RWPE1 (cell line): ENCODE results near the gene PKD1L1.

ENCODE experiments used
- CTCF ChIA-PET: fragments of 350-600 bp; sonication (Branson Sonifier 250); formaldehyde crosslinking; extraction: SDS; loops from one replicate; lab custom pipeline; 2021; lab: Yijun Ruan, JAX
- POLR2A ChIA-PET: fragments of 400-600 bp; formaldehyde crosslinking; extraction: SDS; loops from one replicate; lab custom pipeline; 2020; ENCODE audit warnings: antibody characterized with exemption; ENCODE audit not compliant: low non-redundant PET; lab: Yijun Ruan, JAX
- DNase-seq: peaks from one replicate; pipeline ENCODE4 v3.0.0; 2012; ENCODE audit warnings: low spot score
- H3K27ac ChIP-seq: fragments of 450-650 bp; 2 replicates; pipeline ENCODE4 v1.5.1; 2017
- CTCF ChIP-seq: fragments of 450-650 bp; conservative IDR thresholded peaks from 2 replicates; pipeline ENCODE4 v1.5.1; 2017; ENCODE audit warnings: low read depth, mild to moderate bottlenecking

PKD1L1 gene

GRCh38 chr7:47804767-47805545 is 143.3 kb downstream of the PKD1L1 start:
- H3K27ac ChIP-seq: no peak overlapping the region
- TF ChIP-seq CTCF: no peak
- ChIA-PET POLR2A (no interaction called here), CTCF (interaction anchor here (0.6 to 1.1 kb wide), 5 partner anchors 13 to 585 kb away, joined by 3 read pairs; no protein-coding TSS in a partner anchor)
- peak; percentile 18 for DNase-seq

DNA sequence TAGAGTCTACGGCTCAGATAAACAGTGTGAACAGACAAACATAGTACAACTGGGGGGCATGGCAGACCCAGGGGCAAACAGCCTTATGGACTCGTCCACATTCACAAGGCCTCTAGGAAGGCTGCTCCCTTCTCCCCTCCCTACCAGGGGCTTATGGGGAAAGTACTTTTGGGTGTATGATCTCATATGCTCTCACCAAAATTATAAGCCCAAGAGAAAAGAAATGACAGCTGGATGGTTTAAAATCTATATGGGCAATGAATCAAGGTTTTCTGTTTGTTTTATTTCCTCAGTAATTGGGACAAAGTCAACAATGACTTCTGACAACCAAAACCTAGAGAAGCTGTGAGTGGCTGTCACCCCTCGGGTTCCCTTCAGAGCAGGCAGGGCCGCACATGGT is 144.4 kb downstream of the PKD1L1 start:
- ChIA-PET POLR2A (no interaction called here), CTCF (interaction anchor here (0.7 to 0.9 kb wide), 2 partner anchors 511 to 1887 kb away, joined by 3 to 8 read pairs; no protein-coding TSS in a partner anchor)
- no peak for TF ChIP-seq CTCF
- no peak overlapping the region for H3K27ac ChIP-seq
- no peak for DNase-seq

- no peak overlapping the region for H3K27ac ChIP-seq
- no peak for DNase-seq
- TF ChIP-seq CTCF: no peak
- ChIA-PET POLR2A (no interaction called here), CTCF (no interaction called here)
Measured at GRCh38 chr7:47803025-47803424, 145.2 kb downstream of the PKD1L1 start.

DNA sequence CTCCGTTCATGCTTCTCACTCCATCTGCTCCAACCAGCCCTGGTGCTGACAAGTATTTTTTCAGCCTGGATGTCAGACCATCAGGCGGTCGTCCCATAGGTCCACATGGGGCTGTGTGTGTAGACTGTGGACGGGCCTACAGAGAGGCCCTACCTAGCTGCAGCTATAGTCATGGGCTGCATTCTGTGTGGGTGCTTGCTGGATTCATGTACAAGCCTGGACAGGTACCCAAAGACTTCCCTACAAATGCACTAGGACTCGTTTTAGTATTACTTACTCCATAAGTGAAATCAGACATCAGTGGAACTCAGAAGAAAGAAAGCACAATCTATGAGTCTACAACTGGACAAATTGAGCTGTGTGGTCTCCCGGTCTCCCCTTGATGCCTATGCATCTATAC is 146.8 kb downstream of the PKD1L1 start:
- ChIA-PET CTCF (no interaction called here), POLR2A (no interaction called here)
- H3K27ac ChIP-seq: peak overlapping the region; percentile 9; the same call in 1 of the 2 replicates
- no peak for TF ChIP-seq CTCF
- peak; percentile 42 for DNase-seq

DNA sequence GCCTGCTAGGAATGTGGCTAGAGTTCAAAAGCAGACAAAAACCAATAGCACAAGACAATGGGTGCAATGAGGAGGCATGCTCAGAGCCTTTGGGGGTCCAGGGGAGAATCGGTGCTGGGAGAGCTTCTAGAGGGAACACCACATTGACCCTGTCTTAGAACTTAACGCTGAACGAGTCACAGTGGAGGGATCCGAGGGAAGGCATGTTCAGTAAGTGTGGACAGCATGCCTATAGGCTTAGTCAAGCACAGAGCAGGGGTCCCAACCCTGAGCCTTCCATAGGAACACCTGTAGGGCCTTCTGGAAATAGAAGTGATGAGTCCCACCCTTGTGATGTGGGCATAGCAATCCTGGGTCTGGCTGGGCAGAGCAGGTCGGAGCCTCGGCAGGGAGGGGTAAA is 148.7 kb downstream of the PKD1L1 start:
- no peak for DNase-seq
- POLR2A ChIA-PET: no interaction called here
- no peak for TF ChIP-seq CTCF
- no peak overlapping the region for H3K27ac ChIP-seq
- CTCF ChIA-PET: interaction anchor here (0.8 kb wide), 1 partner anchor 20 kb away, joined by 3 read pairs; no protein-coding TSS in a partner anchor

DNA sequence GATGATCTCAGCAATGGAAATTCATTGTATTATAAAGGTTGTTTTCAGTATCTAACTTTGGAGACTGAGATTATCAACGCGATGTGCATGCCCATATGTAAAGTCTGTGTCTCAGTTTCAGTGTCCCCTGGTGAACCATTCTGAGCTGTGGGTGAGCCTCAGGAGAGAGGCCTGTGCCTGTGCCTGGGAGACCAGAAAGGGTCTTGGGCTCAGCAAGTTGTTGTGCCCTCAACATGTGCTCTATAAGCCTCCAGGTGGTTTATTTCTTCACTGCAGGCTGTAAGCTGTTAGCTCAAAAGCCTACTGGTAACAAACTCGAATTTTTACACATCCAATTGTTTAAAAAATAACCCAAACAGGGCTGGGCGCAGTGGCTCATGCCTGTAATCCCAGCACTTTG is 151.9 kb downstream of the PKD1L1 start:
- CTCF ChIA-PET: interaction anchor here (0.6 to 0.9 kb wide), 2 partner anchors 21 to 191 kb away, joined by 3 read pairs; no protein-coding TSS in a partner anchor
- POLR2A ChIA-PET: interaction anchor here (0.6 kb wide), 1 partner anchor 481 kb away, joined by 4 read pairs; no protein-coding TSS in a partner anchor
- TF ChIP-seq CTCF: no peak
- DNase-seq: no peak
- H3K27ac ChIP-seq: no peak overlapping the region
